Stimulated activated CD4-positive, alpha-beta T cell treated with anti-CD3 and anti-CD28 coated beads, Interleukin-1b, Interleukin-23, amount 100 ng/mL, for 24 hours (primary cell): ENCODE measurements around the gene ERAS.
"Not testable (repeated sequence)": the region's sequence is repeated elsewhere in the genome, so short reads cannot be mapped to it uniquely, and the experiment has no call there.

ENCODE experiments used
- DNase-seq, 4 experiments: peaks; one replicate each; pipeline ENCODE4 v3.0.0-alpha.2; 2020; ENCODE audit warnings: low read depth in 4 of 4, low spot score in 1 of 4

Gene ERAS

DNA sequence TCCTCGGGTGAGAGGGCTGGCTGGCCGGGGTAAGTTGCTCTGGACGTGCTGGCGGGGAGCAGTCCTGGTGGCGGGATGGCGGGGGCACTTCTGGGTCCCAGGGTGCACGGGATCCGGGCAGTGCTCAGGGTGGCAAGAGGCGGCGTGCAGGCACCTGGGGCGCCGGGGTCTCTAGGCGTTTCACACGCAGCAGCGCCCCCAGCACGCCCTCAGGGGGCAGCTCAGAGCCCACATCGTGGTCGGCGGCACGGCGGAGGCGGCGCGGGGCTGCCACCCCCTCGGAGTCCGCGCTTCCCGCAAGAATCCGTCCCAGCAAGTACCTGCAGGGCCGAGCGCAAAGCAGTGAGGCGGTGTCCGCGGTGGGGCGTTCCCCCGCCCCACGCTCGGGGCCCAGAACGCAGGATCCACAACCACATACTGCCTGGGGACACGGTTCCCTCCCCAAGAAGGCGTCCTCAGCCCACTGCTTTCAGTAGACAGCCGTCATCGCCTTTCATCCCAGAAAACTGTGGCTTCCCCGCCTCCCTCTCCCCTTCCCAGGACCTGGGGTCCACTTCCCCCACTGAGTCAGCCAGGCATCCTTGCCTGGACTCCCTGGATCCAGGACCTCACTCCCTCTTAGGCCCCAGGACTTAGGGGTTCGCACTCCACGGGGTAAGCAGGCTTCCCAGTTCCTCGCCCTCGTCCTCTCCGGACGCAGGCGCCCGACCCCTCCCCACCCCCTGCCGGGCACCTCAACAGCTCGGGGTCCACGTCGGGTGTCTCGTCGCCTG, 5.0 kb downstream of the ERAS start:
- no peak for DNase-seq

DNA sequence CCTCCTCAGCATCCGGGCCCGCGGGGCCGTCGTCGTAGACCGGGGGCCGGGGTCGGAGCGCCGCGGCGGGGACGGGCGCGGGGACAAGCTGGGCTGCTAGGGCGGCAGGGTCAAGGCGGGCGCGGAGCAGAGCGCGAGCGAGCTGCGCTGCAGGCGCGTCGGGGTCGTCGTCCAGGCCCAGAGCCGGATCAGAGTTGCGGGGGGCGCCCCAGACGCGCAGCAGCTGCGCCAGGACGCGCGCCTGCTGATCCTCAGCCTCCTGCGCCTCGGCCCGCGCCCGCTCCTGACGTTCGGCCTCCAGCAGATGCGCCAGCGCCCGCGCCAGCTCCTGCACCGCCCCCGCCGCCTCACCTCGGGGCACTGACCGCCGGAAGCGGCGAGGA, 5.6 kb downstream of the ERAS start:
- no peak for DNase-seq

DNA sequence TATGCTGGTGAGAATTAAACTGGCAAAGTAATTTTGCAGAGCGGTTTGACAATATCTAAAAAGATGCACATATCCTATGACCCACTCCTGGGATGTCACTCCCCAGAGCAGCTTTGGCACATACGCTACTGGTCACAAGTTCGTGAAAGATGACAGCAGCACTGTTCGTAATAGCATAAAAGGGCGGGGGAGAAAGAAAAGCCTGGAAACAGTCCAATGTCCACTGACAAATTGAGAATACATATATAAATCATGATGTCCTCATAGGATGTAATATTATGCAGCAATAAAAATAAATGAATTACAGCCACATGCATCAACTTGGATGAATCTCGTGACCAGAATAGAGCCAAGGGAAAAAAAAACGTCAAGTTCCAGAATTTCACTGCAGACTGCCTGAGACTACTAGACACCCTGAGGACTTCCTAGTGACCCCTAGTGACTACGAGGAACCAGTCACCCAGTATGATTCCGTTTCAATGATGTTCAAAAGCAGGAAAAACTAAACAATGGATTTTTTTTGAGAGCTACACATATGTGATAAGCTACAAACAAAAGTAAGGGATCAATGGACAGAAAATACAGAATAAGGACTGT, 7.3 kb downstream of the ERAS start:
- no peak for DNase-seq

DNA sequence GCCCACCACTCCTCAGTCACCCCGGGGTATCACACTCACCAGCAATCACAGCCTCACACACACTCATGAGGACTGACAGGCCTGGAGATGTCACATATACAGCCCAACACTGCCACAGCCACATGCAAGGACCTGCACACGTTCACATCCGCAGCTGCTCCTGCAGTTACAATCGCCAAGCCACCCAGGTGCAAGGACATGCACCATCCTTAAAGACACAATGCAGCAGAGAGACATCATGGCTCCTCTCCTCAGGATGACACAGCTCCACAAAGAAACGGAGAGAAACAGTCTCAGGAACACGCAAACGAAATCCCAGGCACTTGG, 8.0 kb downstream of the ERAS start:
- no peak for DNase-seq

DNA sequence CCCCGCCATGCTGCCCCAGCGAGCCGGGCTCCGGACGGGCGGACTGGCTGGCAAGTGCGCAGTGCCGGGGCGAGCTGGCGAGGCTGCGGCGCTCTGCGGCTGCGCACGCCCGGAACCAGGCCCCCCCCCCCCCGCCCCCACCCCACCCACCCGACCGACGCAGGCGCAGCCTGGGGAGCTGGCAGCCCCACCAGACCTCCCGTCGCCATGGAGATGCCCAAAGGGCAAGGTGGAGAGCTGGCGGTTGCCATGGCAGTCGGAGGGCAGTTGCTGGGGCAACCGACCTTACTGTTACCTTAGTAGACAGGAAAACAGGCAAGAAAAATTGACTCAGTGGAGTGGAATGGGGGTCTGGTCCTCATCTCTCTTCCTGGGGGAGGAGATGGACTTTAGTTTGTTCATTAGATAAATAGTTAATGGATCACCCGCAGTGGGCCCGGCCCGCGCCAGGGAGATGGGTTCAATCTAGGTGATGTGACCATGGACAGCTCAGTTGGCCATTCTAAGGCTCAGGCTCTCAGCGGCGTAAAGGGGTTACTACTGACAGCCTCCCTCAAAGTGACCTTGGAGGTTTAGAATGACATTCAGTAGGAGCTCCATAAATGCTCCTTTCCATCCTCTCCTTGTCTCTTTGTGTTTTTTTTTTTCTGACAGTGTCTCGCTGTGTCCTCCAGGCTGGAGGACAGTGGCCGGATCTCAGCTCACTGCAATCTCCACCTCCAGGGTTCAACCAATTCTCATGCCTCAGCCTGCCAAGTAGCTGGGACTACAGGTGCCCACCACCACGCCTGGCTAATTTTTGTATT, 9.4 kb downstream of the ERAS start, which contains the start of gene PCSK1N:
Gene PCSK1N (minus strand): TSS at position 87 of the 806 bp plus-strand sequence. CDS start 78 bp downstream, at position 9.
- DNase-seq = no peak

DNA sequence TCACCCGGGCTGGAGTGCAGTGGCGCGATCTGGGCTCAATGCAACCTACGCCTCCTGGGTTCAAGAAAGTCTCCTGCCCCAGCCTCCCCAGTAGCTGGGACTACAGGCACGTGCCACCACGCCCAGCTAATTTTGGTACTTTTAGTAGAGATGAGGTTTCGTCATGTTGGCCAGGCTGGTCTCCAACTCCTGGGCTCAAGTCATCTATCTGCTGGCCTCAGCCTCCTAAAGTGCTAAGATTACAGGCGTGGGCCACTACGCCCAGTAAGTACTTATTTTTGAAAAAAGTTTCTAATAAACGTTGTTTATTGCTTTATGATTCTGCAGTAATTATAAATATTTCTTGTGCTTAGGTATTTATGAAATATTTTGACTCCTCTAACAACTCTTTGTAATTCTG, 13.4 kb downstream of the ERAS start:
- no peak for DNase-seq

DNA sequence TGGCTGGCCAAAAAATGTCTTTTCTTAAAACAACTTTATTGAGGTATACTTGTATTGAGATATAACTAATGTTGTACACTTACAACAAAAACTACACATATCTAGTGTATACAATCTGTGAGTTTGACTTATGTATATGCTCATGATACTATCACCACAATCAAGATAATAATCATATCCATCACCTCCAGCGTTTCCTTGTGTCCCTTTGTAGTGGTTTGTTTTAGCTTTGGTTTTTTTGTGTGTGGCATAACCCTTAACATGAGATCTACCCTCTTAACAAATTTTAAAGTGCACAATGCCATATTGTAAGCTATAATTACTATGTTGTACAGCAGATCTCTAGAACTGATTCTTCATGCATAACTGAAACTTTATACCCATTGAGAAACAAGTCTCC, 22.5 kb downstream of the ERAS start:
- DNase-seq = no peak

DNA sequence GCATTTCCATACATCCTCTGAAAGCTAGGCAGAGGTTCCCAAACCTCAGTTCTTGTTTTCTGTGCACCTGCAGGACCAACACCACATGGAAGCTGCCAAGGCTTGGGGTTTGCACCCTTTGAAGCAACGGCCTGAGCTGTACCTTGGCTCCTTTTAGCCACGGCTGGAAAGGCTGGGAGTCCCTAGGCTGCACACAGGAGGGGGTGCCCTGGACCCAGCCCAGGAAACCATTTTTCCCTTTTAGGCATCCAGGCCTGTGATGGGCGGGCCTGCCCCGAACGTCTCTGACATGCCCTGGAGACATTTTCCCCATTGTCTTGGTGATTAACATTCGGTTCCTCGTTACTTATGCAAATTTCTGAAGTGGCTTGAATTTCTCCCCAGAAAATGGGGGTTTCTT, 26.5 kb downstream of the ERAS start:
- DNase-seq = no peak

DNA sequence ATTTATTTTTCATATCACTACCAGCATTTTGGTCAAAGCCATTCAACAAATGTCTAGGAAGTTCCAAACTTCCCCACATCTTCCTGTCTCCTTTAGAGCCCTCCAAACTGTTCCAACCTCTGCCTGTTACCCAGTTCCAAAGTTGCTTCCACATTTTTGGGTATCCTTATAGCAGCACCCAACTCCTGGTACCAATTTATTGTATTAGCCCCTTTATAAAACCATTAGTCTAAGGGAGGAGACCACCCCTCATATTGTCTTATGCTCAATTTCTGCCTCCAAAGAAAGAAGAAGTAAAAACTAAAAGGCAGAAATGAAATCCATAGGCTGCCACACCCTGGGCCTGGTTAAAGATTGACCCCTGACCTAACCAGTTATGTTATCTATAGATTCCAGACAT, 27.2 kb downstream of the ERAS start:
- DNase-seq = not testable (repeated sequence)

DNA sequence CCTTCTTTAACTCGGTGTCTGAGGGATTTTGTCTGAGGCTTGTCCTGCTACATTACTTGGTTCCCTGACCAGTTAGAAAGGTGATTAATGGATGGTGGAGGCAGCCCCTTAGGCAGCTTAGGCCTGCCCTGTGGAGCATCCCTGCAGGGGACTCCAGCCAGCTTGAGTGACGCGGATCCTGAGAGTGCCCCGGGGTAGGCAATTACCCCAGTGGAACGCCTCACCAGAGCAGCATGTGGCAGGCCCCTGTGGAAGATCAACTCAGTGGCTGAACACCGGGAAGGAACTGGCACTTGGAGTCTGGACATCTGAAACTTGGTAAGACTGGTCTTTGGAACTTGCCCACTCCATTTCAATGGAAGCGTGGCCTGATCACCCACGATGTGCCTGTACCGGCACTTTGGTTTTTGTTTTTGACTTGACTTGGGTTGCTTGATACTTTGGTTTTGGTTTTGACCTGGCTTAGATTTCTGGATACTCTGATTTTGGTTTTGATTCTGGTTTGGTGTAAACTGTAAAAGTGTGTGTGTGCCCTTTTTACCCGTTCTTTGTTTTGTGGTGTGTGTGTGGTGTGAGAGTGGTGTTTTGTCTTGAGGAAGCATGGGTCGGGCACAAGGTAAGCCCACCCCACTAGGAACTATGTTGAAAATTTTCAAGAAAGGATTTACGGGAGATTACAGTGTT, 27.9 kb downstream of the ERAS start:
- DNase-seq = not testable (repeated sequence)

DNA sequence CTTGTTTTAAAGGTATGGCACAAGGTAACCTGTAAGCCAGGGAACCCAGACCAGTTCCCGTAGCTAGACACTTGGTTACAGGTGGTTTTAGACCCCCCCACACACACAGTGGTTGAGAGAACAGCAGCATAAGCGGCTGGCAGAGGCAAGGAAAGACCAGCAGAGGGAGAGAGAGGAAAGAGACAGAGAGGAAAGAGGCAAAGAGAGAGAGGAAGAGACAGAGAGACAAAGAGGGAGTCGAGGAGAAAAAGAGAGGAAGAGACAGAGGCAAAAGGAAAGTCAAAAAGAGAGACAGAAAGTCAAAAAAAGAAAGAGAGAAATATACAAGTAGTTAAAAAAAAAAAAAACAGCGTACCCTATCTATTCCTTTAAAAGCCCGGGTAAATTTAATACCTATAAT, 28.6 kb downstream of the ERAS start:
- DNase-seq = no peak

DNA sequence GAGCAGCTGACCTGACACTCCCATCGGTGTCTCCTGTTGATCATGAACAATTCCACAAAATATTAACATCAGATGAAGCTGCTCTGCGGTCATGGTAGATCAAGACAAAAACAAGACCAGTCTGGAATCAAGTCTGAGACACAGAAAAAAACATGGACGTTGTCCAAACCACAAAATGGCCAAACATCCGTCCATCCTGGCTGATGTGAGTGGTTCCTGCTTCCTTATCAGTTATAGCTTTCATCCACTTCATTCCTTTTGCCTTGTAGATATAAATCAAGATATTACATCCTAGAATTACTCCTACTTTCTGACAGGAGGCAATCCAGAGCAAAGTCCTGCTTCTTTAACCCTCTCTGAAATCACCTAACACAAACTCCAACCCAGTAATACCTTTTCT, 37.9 kb downstream of the ERAS start:
- no peak for DNase-seq

DNA sequence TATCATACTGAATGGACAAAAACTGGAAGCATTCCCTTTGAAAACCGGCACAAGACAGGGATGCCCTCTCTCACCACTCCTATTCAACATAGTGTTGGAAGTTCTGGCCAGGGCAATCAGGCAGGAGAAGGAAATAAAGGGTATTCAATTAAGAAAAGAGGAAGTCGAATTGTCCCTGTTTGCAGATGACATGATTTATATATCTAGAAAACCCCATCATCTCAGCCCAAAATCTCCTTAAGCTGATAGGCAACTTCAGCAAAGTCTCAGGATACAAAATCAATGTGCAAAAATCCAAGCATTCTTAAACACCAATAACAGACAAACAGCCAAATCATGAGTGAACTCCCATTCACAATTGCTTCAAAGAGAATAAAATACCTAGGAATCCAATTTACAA, 45.7 kb downstream of the ERAS start:
- not testable (repeated sequence) for DNase-seq

DNA sequence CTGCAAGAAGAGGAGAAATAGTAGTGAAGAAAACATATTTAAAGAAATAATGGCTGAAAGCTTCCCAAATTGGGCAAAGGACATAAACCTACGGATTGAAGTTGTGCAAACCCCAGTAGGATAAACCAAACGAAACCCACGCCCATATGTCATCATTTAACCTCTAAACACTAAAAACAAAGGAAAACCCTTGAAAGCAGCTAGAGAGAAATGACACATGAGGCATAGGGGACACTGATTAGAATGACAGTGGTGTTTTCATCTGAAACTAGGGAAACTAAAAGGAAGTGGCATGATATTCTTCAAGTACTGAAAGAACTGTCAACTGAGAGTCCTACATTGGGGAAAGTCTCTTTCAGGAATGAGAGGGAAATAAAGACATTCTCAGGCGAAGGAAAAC, 50.6 kb downstream of the ERAS start:
- not testable (repeated sequence) for DNase-seq
